Measurements from ENCODE around the gene KLHDC7A.

KLHDC7A gene

DNA sequence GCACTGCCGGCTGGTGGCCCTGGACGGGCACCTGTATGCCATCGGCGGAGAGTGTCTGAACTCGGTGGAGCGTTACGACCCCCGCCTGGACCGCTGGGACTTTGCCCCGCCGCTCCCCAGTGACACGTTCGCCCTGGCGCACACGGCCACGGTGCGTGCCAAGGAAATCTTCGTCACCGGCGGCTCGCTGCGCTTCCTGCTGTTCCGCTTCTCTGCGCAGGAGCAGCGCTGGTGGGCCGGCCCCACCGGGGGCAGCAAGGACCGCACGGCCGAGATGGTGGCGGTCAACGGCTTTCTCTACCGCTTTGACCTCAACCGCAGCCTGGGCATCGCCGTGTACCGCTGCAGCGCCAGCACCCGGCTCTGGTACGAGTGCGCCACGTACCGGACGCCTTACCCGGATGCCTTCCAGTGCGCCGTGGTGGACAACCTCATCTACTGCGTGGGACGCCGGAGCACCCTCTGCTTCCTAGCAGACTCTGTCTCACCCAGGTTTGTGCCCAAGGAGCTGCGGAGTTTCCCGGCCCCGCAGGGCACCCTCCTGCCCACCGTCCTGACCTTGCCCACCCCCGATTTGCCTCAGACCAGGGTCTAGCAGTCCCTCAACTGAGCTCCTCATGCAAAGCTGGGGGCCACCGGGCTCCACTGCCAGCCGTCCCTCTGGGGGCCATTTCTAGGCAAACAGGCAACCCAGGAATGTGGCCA lies 2.1 kb downstream of the KLHDC7A start:
- DNase-seq (ENCODE audit: low read depth in 2 of 2) = no peak
- TF ChIP-seq, protein P1, sequence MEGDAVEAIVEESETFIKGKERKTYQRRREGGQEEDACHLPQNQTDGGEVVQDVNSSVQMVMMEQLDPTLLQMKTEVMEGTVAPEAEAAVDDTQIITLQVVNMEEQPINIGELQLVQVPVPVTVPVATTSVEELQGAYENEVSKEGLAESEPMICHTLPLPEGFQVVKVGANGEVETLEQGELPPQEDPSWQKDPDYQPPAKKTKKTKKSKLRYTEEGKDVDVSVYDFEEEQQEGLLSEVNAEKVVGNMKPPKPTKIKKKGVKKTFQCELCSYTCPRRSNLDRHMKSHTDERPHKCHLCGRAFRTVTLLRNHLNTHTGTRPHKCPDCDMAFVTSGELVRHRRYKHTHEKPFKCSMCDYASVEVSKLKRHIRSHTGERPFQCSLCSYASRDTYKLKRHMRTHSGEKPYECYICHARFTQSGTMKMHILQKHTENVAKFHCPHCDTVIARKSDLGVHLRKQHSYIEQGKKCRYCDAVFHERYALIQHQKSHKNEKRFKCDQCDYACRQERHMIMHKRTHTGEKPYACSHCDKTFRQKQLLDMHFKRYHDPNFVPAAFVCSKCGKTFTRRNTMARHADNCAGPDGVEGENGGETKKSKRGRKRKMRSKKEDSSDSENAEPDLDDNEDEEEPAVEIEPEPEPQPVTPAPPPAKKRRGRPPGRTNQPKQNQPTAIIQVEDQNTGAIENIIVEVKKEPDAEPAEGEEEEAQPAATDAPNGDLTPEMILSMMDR (IDR thresholded peaks at IDR 0.05; ENCODE audit: low read depth, low read length) = no peak
- no peak overlapping the region for H3K4me3 ChIP-seq (replicated peaks in 1 of 2; ENCODE audit: low read depth in 2 of 2, low read length in 2 of 2)

- no peak overlapping the region for H3K4me3 ChIP-seq (replicated peaks in 1 of 2; ENCODE audit: low read depth in 2 of 2, low read length in 2 of 2)
- DNase-seq (ENCODE audit: low read depth in 2 of 2) = no peak
- TF ChIP-seq, protein P1 (IDR thresholded peaks at IDR 0.05; ENCODE audit: low read depth, low read length) = no peak
These were observed 3.5 kb downstream of the KLHDC7A start for GRCh38 chr1:18484276-18484675.

DNA sequence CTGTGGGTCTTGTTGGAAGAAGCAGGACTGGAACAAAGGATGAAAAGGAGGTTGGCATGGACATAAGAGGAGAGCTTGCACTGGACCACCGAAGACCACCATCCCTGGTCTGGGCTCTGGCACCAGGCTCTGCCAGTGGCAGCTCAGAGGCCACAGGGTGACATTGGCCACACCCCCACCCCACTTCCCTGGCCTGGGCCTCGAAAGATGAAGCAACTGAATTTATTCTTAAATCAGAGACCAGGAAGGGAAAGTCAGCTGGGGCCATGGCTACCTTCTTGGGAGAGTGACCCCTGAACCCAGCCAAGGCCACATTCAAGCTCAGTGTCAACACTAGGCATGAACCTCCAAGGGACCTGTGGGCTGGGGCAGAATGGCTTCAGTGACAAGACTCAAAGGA lies 4.0 kb downstream of the KLHDC7A start:
- H3K4me3 ChIP-seq (replicated peaks in 1 of 2; ENCODE audit: low read depth in 2 of 2, low read length in 2 of 2) = no peak overlapping the region
- no peak for DNase-seq (ENCODE audit: low read depth in 2 of 2)
- TF ChIP-seq, protein P1 (IDR thresholded peaks at IDR 0.05; ENCODE audit: low read depth, low read length) = no peak

DNA sequence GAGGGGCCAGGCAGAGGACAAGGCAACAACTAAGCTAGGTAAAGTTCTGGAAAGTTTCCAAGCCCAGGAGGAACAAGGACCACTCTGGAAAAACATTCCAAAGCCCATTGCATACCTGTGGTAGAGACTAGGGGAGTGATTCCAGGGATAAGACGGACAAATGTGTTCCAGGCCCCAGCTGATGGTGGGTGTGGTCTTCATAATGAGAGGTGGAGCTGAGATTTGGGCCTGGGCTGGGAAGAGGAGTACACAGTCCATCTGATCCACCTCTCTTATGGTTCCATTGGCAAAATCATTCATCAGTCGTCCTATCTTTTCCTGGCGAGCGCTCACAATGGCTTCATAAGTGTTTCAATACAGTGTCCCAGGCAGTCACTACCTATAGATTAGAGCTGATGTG lies 4.5 kb downstream of the KLHDC7A start:
- no peak overlapping the region for H3K4me3 ChIP-seq (replicated peaks in 1 of 2; ENCODE audit: low read depth in 2 of 2, low read length in 2 of 2)
- no peak for DNase-seq (ENCODE audit: low read depth in 2 of 2)
- TF ChIP-seq, protein P1 (IDR thresholded peaks at IDR 0.05; ENCODE audit: low read depth, low read length) = no peak

GRCh38 chr1:18486195-18486594 lies 5.5 kb downstream of the KLHDC7A start:
- no peak for DNase-seq (ENCODE audit: low read depth in 2 of 2)
- no peak overlapping the region for H3K4me3 ChIP-seq (replicated peaks in 1 of 2; ENCODE audit: low read depth in 2 of 2, low read length in 2 of 2)
- TF ChIP-seq, protein P1 (IDR thresholded peaks at IDR 0.05; ENCODE audit: low read depth, low read length) = no peak

DNA sequence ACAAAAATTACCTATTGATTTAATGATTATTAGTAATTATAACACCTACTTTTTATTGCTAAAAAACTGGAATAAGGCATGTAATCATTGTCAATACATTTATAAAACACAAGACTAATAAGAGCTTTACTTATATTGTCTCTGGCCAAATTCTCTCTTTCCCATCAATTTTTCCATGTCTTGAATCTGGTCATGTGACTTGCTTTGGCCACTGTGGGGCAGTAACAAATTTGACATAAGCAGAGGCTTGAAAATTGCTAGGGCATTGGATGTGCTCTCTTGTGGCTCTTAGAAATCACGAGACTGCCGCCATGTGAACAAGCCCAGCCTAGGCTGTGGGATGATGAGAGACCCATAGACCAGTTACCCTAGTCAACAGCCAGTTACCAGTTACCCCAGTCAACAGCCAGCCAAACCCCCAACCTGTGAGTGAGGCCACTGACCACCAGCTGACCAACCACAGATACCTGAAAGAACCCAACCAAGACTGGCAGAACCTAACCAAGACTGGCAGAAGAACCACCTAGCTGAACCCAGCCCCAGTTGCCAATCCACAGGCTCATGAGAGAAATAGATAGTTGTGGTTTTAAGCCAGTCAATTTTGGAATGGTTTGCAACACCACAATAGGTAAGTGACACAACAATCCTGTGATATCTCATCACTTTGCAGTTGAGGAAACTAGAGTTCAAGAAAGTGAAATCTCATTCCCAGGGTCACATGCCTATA lies 8.8 kb downstream of the KLHDC7A start:
- H3K4me3 ChIP-seq (replicated peaks in 1 of 2; ENCODE audit: low read depth in 2 of 2, low read length in 2 of 2) = no peak overlapping the region
- DNase-seq (ENCODE audit: low read depth in 2 of 2) = no peak
- TF ChIP-seq, protein P1 (IDR thresholded peaks at IDR 0.05; ENCODE audit: low read depth, low read length) = no peak

Measured in cardiac fibroblast (primary cell).